ENCODE data around the gene ACO1.

ACO1 gene

GRCh38 chr9:32404856-32405255 is 20.4 kb downstream of the ACO1 start:
- DNase-seq (ENCODE audit: extremely low spot score) = no peak
- TF ChIP-seq ARNT (IDR thresholded peaks at IDR 0.05) (no peak), NFRKB (IDR thresholded peaks at IDR 0.05) (no peak), FOXM1 (IDR thresholded peaks at IDR 0.05; ENCODE audit: borderline replicate concordance) (no peak), L3MBTL2 (conservative IDR thresholded peaks at IDR 0.05) (no peak), SP1 (IDR thresholded peaks at IDR 0.05) (no peak), FOXA1 (IDR thresholded peaks at IDR 0.05) (no peak), HDGF (IDR thresholded peaks at IDR 0.05; ENCODE audit: borderline replicate concordance) (no peak)
- POLR2A ChIA-PET = no interaction called here
- CTCF ChIA-PET = no interaction called here

GRCh38 chr9:32405506-32405905 is 21.1 kb downstream of the ACO1 start:
- DNase-seq (ENCODE audit: extremely low spot score) = no peak
- ChIA-PET CTCF (no interaction called here), POLR2A (no interaction called here)
- no peak for TF ChIP-seq FOXA1 (IDR thresholded peaks at IDR 0.05)
- no peak for TF ChIP-seq FOXM1 (IDR thresholded peaks at IDR 0.05; ENCODE audit: borderline replicate concordance)
- no peak for TF ChIP-seq PKNOX1 (IDR thresholded peaks at IDR 0.05)
- no peak for TF ChIP-seq SP1 (IDR thresholded peaks at IDR 0.05)
- TF ChIP-seq SUZ12 (IDR thresholded peaks at IDR 0.05) = no peak
- no peak for TF ChIP-seq L3MBTL2 (conservative IDR thresholded peaks at IDR 0.05)
- TF ChIP-seq ELF4 (IDR thresholded peaks at IDR 0.05) = no peak
- TF ChIP-seq HDGF (IDR thresholded peaks at IDR 0.05; ENCODE audit: borderline replicate concordance) = no peak
- no peak for TF ChIP-seq FOXK2 (IDR thresholded peaks at IDR 0.05)
- no peak for TF ChIP-seq TARDBP (IDR thresholded peaks at IDR 0.05)
- TF ChIP-seq NFRKB (IDR thresholded peaks at IDR 0.05) = no peak
- TF ChIP-seq CTBP1 (IDR thresholded peaks at IDR 0.05; ENCODE audit: borderline replicate concordance) = no peak
- no peak for TF ChIP-seq BHLHE40 (IDR thresholded peaks at IDR 0.05; ENCODE audit: borderline replicate concordance)

GRCh38 chr9:32406046-32406445 is 21.6 kb downstream of the ACO1 start:
- POLR2A ChIA-PET = no interaction called here
- TF ChIP-seq CTBP1 (IDR thresholded peaks at IDR 0.05; ENCODE audit: borderline replicate concordance) (no peak), ELF4 (IDR thresholded peaks at IDR 0.05) (no peak), SUZ12 (IDR thresholded peaks at IDR 0.05) (no peak), TARDBP (IDR thresholded peaks at IDR 0.05) (no peak), FOXK2 (IDR thresholded peaks at IDR 0.05) (no peak), LEF1 (IDR thresholded peaks at IDR 0.05; ENCODE audit: borderline replicate concordance) (no peak), L3MBTL2 (conservative IDR thresholded peaks at IDR 0.05) (no peak), FOXM1 (IDR thresholded peaks at IDR 0.05; ENCODE audit: borderline replicate concordance) (no peak), NFRKB (IDR thresholded peaks at IDR 0.05) (no peak), ARNT (IDR thresholded peaks at IDR 0.05) (no peak), PKNOX1 (IDR thresholded peaks at IDR 0.05) (no peak), BHLHE40 (IDR thresholded peaks at IDR 0.05; ENCODE audit: borderline replicate concordance) (no peak), SP1 (IDR thresholded peaks at IDR 0.05) (no peak), FOXA1 (IDR thresholded peaks at IDR 0.05) (no peak)
- no peak for DNase-seq (ENCODE audit: extremely low spot score)
- CTCF ChIA-PET = no interaction called here

- TF ChIP-seq PKNOX1 (IDR thresholded peaks at IDR 0.05) = no peak
- no peak for TF ChIP-seq BHLHE40 (IDR thresholded peaks at IDR 0.05; ENCODE audit: borderline replicate concordance)
- no peak for TF ChIP-seq ELF4 (IDR thresholded peaks at IDR 0.05)
- no peak for TF ChIP-seq CTBP1 (IDR thresholded peaks at IDR 0.05; ENCODE audit: borderline replicate concordance)
- POLR2A ChIA-PET = no interaction called here
- CTCF ChIA-PET = no interaction called here
- no peak for DNase-seq (ENCODE audit: extremely low spot score)
Measured at GRCh38 chr9:32411753-32412152, 27.3 kb downstream of the ACO1 start.

- TF ChIP-seq ELF4 (IDR thresholded peaks at IDR 0.05) (no peak), L3MBTL2 (conservative IDR thresholded peaks at IDR 0.05) (no peak)
- ChIA-PET POLR2A (no interaction called here), CTCF (no interaction called here)
- DNase-seq (ENCODE audit: extremely low spot score) = no peak
Measured at GRCh38 chr9:32412440-32412839, 28.0 kb downstream of the ACO1 start.

GRCh38 chr9:32413424-32413823 is 29.0 kb downstream of the ACO1 start:
- ChIA-PET CTCF (no interaction called here), POLR2A (no interaction called here)
- no peak for TF ChIP-seq L3MBTL2 (conservative IDR thresholded peaks at IDR 0.05)
- no peak for TF ChIP-seq BHLHE40 (IDR thresholded peaks at IDR 0.05; ENCODE audit: borderline replicate concordance)
- TF ChIP-seq SUZ12 (IDR thresholded peaks at IDR 0.05) = no peak
- no peak for TF ChIP-seq HDGF (IDR thresholded peaks at IDR 0.05; ENCODE audit: borderline replicate concordance)
- TF ChIP-seq FOXM1 (IDR thresholded peaks at IDR 0.05; ENCODE audit: borderline replicate concordance) = no peak
- no peak for TF ChIP-seq LEF1 (IDR thresholded peaks at IDR 0.05; ENCODE audit: borderline replicate concordance)
- TF ChIP-seq TARDBP (IDR thresholded peaks at IDR 0.05) = no peak
- DNase-seq (ENCODE audit: extremely low spot score) = no peak

- CTCF ChIA-PET = no interaction called here
- DNase-seq (ENCODE audit: extremely low spot score) = no peak
- POLR2A ChIA-PET = no interaction called here
- TF ChIP-seq PKNOX1 (IDR thresholded peaks at IDR 0.05) (no peak), ZNF384 (IDR thresholded peaks at IDR 0.05) (no peak), ARNT (IDR thresholded peaks at IDR 0.05) (no peak), CTBP1 (IDR thresholded peaks at IDR 0.05; ENCODE audit: borderline replicate concordance) (no peak), NFRKB (IDR thresholded peaks at IDR 0.05) (no peak), SP1 (IDR thresholded peaks at IDR 0.05) (no peak), FOXA1 (IDR thresholded peaks at IDR 0.05) (no peak)
Measured at GRCh38 chr9:32414856-32415255, 30.4 kb downstream of the ACO1 start.

All from HEK293T (cell line).